Dedifferentiated amniotic fluid mesenchymal stem cell (primary cell): ENCODE results near the gene RTN4RL2.

ENCODE experiments used
- DNase-seq: peaks from one replicate; pipeline ENCODE4 v3.0.0-alpha.2; 2016; ENCODE audit errors: extremely low spot score

The RTN4RL2 gene

GRCh38 chr11:57500515-57500914 is 40.2 kb downstream of the RTN4RL2 start:
- no peak for DNase-seq

- no peak for DNase-seq
Observed at GRCh38 chr11:57500926-57501325, 40.6 kb downstream of the RTN4RL2 start.

GRCh38 chr11:57501953-57502352 is 41.6 kb downstream of the RTN4RL2 start:
- no peak for DNase-seq

DNA sequence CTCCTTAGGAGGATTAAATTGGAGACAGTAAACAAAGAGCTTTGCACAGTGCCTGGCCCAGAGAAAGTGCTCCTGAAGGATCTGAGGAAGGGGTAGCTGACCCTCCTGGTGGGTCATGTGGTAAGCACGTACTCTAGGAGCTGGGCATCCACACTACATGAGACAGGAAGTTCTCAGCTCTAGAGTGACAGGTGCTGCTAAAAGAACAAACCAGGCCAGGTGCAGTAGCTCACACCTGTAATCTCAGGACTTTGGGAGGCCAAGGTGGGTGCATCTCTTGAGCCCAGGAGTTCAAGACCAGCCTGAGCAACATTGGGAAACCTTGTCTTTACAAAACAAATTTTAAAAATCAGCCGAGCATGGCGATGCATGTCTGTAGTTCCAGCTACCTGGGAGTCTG is 42.0 kb downstream of the RTN4RL2 start:
- no peak for DNase-seq

DNA sequence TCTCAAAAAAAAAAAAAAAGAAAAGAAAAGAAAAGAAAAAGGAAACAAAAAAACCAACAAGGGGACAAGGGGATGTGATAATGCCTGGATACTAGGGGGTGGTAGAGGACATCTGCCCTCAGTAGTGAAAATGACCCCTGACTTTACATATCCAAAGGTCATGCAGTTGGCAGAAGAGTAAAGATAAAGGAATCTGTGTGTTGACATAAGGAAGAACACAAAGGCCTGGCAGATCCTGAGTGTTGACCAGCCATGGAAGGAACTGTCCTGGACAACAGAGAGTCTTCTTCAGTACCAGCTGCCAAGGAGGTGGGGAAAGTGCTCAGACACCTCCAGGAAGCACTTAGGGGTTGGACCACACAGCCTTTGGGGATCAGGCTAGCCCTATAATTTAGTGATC is 42.5 kb downstream of the RTN4RL2 start:
- DNase-seq, result no peak

GRCh38 chr11:57504511-57504910 is 44.2 kb downstream of the RTN4RL2 start:
- DNase-seq, result no peak

DNA sequence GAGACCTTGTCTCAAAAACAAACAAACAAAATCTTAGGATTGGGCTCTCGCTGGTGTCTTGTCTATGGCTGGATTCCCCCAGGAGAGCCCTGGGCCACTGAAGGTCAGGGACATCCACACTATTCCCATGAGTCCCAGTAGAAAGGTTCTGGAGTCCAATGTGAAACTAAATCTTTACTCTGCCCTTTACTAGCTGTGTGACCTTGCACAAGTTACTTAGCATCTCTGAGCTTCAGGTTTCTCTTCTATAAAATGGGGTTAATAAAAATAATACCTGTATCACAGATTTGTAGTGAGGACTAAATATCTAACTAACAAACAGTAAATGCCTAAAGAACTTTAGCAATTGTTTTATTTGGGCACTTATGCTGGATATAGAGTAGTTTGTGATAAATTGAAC is 46.2 kb downstream of the RTN4RL2 start:
- no peak for DNase-seq

- DNase-seq, result no peak
Observed at GRCh38 chr11:57508341-57509170, 48.2 kb downstream of the RTN4RL2 start.

DNA sequence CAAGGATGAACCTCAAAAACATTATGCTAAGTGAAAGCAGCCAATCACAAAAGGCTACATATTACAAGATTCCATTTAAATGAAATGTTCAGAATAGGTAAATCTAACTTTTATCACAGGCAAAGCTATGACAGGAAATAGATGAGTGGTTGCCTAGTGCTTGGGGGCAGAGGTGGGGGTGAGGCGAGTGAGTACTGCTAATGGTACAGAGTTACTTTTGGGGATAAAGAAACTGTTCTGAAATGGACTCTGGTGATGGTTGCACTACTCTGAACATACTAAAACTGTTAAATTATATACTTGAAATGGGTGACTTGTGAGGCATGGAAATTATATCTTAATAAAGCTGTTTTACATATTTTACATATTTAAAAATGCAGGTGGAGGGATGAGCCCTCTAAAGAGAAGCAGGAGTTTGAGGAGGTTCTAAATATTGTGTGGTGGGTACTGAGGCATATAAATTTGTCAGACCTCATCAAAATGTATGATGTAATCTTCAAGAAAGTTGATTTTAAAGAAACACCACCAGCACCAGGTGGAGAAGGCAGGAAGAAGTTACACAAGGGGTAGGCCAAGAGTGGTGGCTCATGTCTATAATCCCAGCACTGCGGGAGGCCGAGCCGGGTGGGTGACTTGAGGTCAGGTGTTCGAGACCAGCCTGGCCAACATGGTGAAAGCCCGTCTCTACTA is 51.6 kb downstream of the RTN4RL2 start:
- no peak for DNase-seq

DNA sequence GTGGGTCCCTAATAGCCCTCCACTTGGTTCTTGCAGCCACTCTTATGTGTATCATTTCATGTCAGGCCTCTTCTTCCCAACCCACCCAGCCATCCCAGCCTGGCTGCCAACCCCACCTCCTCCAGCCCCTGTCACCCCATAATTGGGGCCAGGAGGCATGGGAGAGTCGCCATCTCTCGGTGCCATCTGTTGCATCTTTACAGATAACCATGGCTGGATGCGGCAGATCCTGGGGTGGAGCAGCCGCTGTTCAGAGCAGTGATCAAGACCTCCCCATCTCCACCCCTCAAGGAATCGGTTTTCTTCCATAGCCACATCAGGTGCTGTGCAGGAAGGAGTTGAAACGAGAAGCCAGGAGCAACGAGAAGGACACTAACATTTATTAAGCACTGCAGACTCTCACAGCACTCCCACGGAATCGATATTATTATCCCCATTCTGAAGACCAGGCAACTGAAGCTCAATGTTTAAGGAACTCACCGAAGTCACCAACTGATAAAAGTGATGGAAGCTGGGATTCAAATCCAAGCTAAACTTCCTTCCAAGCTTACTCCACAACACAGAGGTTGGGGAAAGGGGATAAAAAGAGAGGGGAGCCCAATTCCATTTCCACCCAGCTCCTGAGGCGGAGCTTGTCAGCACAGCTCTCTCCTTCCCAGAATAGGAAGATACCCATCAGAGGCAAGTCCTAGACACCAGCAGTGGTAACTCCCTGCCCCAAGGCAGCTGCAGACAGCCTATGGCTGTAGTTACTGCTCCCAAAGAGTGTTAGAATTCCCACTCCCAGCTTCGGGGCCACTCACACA is 52.5 kb downstream of the RTN4RL2 start:
- DNase-seq, result no peak

GRCh38 chr11:57513452-57513795 is 53.1 kb downstream of the RTN4RL2 start:
- no peak for DNase-seq

- DNase-seq, result no peak
Observed at GRCh38 chr11:57513911-57514537, 53.7 kb downstream of the RTN4RL2 start.

- no peak for DNase-seq
Observed at GRCh38 chr11:57514538-57515331, 54.4 kb downstream of the RTN4RL2 start.

- no peak for DNase-seq
Observed at GRCh38 chr11:57515332-57516060, 55.2 kb downstream of the RTN4RL2 start, which contains the start of gene SLC43A1. Gene SLC43A1, minus strand, starts transcription at chr11:57515702. Its CDS starts 1,591 bp downstream, at chr11:57514111.

GRCh38 chr11:57516061-57516443 is 55.7 kb downstream of the RTN4RL2 start:
- DNase-seq, result no peak

GRCh38 chr11:57521116-57521515 is 60.8 kb downstream of the RTN4RL2 start:
- no peak for DNase-seq

DNA sequence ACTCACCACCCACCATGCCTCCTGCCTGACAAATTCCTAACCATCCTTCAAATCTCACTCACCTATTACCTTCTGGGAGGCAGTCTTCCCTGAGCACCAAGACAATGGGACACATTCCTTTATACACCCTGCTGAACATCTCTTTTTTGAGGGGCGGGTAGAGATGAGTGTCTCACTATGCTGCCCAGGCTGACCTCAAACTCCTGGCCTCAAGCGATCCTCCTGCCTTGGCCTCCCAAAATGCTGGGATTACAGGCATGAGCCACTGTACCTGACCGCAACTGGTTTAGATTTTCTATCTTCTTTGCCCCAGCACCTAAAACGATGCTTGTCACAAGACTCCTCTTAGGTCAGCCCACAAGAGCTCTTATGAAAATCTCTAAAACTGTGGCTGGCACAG is 63.1 kb downstream of the RTN4RL2 start:
- DNase-seq, result no peak
